ENCODE measurements around the gene NAV2. TPM values are rescaled to one million over a fixed set of nuclear protein-coding genes. Genes with fewer than 3 reads are reported as not detected.
A peak's percentile ranks its signal among the peaks of the same experiment; 100 is the strongest.

Gene NAV2
- total RNA-seq, 2 donors from 2014 or later: 26.4 to 35.5 TPM

- TF ChIP-seq CTCF (IDR thresholded peaks at IDR 0.05) (peak; percentile 78 to 90 (median 81)), POLR2A (IDR thresholded peaks at IDR 0.05) (no peak)
- H3K9me3 ChIP-seq: no peaks in the 10 kb centered on the region
- intact Hi-C loops (cut with DNase I): loop anchor here (5.0 kb wide), 1 partner anchor 341 kb away; no protein-coding TSS in a partner anchor
- no peaks in the 10 kb centered on the region for H3K27me3 ChIP-seq
- peaks cover 15% of the 10 kb centered on the region for H3K4me1 ChIP-seq
- WGBS, 2 donors: 0 to 21% methylated on average over 1 of the region's 1 CpG
- DNase-seq: peak; percentile 85 to 91 (median 88)
- ATAC-seq: peak; percentile 83
- no peak overlapping the region for H3K27ac ChIP-seq
- no peaks in the 10 kb centered on the region for H3K36me3 ChIP-seq (replicated peaks in 1 of 2; ENCODE audit: insufficient read depth in 1 of 2, low read depth in 2 of 2)
- H3K4me3 ChIP-seq: no peak overlapping the region
Measured at GRCh38 chr11:19903620-19904069, 191.0 kb downstream of the NAV2 start.

DNA sequence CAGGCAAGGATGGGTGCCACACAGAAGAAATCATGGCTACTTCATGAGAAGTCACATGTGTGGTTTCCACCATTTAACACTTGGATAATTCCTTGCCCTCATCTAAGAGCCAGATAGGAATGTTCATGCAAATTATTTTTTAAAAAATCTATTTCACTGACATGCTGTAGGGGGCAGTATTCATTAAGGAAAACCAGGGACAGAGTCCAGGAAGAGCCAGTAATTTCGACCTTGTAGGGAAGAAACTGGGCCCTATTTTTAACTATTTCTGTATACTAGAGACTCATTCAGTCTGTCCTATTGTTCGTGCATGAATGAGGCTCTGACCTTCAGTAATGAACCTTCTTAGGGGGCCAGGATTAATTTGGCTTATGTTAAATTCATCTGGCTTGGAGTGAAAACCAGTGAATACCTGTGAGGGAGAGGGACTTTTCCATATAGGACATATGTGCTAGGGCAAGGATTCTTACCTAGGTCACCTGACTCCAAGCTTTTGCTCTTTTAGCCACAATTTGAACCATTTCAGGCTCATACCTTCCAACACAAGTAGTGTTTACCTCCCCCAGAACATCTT lies 192.7 kb downstream of the NAV2 start:
- TF ChIP-seq POLR2A (IDR thresholded peaks at IDR 0.05) (no peak), CTCF (IDR thresholded peaks at IDR 0.05) (peak; percentile 15 to 70 (median 65))
- peak; percentile 70 for ATAC-seq
- no peak overlapping the region for H3K27ac ChIP-seq
- H3K27me3 ChIP-seq: no peaks in the 10 kb centered on the region
- no peaks in the 10 kb centered on the region for H3K9me3 ChIP-seq
- no peak for DNase-seq
- 4 to 6% methylated on average over 2 of the region's 2 CpGs for WGBS, 2 donors
- peaks cover 16% of the 10 kb centered on the region for H3K4me1 ChIP-seq
- H3K36me3 ChIP-seq (replicated peaks in 1 of 2; ENCODE audit: insufficient read depth in 1 of 2, low read depth in 2 of 2): no peaks in the 10 kb centered on the region
- H3K4me3 ChIP-seq: no peak overlapping the region
- intact Hi-C loops (cut with DNase I): no loop called here

DNA sequence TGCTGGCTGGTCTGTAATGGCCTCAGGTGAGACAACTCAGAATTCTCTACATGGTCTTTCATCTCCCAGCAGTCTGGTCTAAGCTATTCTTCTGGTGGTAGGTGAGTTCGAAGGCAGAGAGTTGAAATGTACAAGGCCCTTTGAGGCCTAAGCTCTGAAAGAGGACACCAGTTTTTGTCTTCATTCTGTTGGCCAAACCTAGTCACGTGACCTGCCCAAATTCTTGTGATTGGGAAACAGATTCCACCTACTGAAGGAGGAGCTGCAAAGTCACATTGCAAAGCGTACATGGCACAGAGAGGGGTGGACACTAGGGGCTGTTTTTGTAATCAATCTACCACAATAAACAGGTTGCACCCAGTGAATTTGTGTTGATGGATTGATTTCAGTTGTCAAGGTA lies 193.5 kb downstream of the NAV2 start:
- Histone ChIP-seq H3K9me3 (no peaks in the 10 kb centered on the region), H3K4me1 (peaks cover 24% of the 10 kb centered on the region), H3K27me3 (no peaks in the 10 kb centered on the region), H3K4me3 (no peak overlapping the region), H3K27ac (no peak overlapping the region), H3K36me3 (replicated peaks in 1 of 2; ENCODE audit: insufficient read depth in 1 of 2, low read depth in 2 of 2) (no peaks in the 10 kb centered on the region)
- ATAC-seq (no peak), DNase-seq (no peak)
- TF ChIP-seq POLR2A (IDR thresholded peaks at IDR 0.05) (no peak), CTCF (IDR thresholded peaks at IDR 0.05) (no peak)
- intact Hi-C loops (cut with DNase I): no loop called here
- 92 to 95% methylated on average over 3 of the region's 3 CpGs for WGBS, 2 donors

DNA sequence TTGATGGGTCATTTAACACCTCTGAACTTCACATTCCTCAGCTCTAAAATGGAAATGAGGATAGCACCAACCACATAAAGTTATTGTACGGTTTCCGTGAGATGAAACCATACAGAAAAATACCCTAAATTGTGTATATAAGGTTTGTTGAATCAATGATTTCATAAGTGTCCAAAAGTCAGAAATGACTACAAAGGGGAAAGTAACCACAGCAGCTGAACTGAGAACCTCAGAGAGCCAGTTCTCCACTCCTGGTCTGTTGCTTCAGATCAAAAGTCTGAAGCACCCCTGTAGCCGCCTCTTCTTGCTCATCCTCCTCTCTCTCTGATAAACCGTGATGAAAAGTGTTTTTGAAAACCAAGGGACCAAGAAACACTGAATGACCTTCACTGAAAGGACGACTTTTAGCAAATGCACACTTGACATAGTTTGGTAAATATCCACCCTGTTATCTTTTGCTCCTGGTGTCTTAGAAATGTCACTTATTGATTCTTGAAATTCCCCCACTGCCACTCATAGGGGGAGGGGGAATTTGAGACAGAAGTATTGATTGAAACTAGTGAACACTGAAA lies 194.5 kb downstream of the NAV2 start:
- 68% methylated on average over 5 of the region's 5 CpGs for WGBS, 2 donors
- DNase-seq (no peak), ATAC-seq (no peak)
- Histone ChIP-seq H3K4me1 (peaks cover 24% of the 10 kb centered on the region), H3K27me3 (no peaks in the 10 kb centered on the region), H3K4me3 (no peak overlapping the region), H3K9me3 (no peaks in the 10 kb centered on the region), H3K36me3 (replicated peaks in 1 of 2; ENCODE audit: insufficient read depth in 1 of 2, low read depth in 2 of 2) (no peaks in the 10 kb centered on the region), H3K27ac (no peak overlapping the region)
- intact Hi-C loops (cut with DNase I): no loop called here
- no peak for TF ChIP-seq POLR2A (IDR thresholded peaks at IDR 0.05)
- TF ChIP-seq CTCF (IDR thresholded peaks at IDR 0.05): no peak

DNA sequence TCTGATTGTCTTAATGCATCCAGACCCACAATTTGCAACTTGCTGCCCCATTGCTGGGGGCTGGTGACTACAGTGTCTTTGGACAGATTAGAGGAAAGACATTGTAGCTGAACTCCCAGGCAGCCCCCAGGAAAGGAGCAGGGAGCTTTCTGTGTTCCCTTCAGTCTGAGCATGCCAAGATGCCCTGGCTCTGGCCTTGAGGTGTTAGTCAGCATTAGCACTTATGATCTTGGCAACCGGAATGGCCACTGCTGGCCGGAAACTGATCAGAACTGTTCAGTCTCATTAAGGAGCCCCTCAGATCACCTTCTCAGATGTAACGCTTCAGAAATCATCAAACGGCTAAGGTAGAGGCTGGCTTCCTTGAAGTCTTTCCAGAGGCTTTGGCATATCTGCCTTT lies 195.2 kb downstream of the NAV2 start:
- Histone ChIP-seq H3K9me3 (no peaks in the 10 kb centered on the region), H3K27ac (no peak overlapping the region), H3K27me3 (no peaks in the 10 kb centered on the region), H3K36me3 (replicated peaks in 1 of 2; ENCODE audit: insufficient read depth in 1 of 2, low read depth in 2 of 2) (no peaks in the 10 kb centered on the region), H3K4me1 (peaks cover 24% of the 10 kb centered on the region), H3K4me3 (no peak overlapping the region)
- DNase-seq: peak; percentile 23 to 73 (median 49)
- ATAC-seq: no peak
- 33 to 39% methylated on average over 4 of the region's 4 CpGs for WGBS, 2 donors
- no peak for TF ChIP-seq CTCF (IDR thresholded peaks at IDR 0.05)
- no peak for TF ChIP-seq POLR2A (IDR thresholded peaks at IDR 0.05)
- intact Hi-C loops (cut with DNase I): no loop called here

Data from body of pancreas (tissue), 4 donors.